NCI-H446 treated with DMSO at 0.1 percent for 48 hours (cell line): Measurements from ENCODE around the gene GYS1.
A peak's percentile ranks its signal among the peaks of the same experiment; 100 is the strongest.
"Not testable (repeated sequence)": the region's sequence is repeated elsewhere in the genome, so short reads cannot be mapped to it uniquely, and the experiment has no call there.

ENCODE experiments used
- DNase-seq: peaks from one replicate; lab custom pipeline; 2025; lab: John Stamatoyannopoulos, UW

Gene GYS1

GRCh38 chr19:48993175-48994034, at the start of gene GYS1, which contains the start of gene RUVBL2:
TSS of gene GYS1 (minus strand) at chr19:48993309. CDS start at chr19:48993112, 197 bp downstream.
TSS of gene RUVBL2 (plus strand) at chr19:48993887. CDS start at chr19:48993912, 25 bp downstream.
- DNase-seq, result peak; percentile 98

- DNase-seq, result not testable (repeated sequence)
Observed at GRCh38 chr19:49042666-49043065, 49.6 kb upstream of the GYS1 start.

GRCh38 chr19:49042177-49042576, 49.1 kb upstream of the GYS1 start:
- no peak for DNase-seq

GRCh38 chr19:49039736-49040135, 46.6 kb upstream of the GYS1 start:
- DNase-seq, result not testable (repeated sequence)

- DNase-seq, result not testable (repeated sequence)
Observed at GRCh38 chr19:49038557-49039276, 45.6 kb upstream of the GYS1 start.

GRCh38 chr19:49038111-49038510, 45.0 kb upstream of the GYS1 start:
- DNase-seq, result not testable (repeated sequence)

GRCh38 chr19:49036815-49037214, 43.7 kb upstream of the GYS1 start, which contains the start of gene CGB1:
TSS of gene CGB1 (minus strand) at chr19:49036895. CDS start at chr19:49036711, 184 bp downstream.
- DNase-seq, result not testable (repeated sequence)

GRCh38 chr19:49031642-49032301, 38.7 kb upstream of the GYS1 start, which contains the start of gene CGB2:
TSS of gene CGB2 (plus strand) at chr19:49031890. CDS start at chr19:49032096, 206 bp downstream.
- not testable (repeated sequence) for DNase-seq

- not testable (repeated sequence) for DNase-seq
Observed at GRCh38 chr19:49030323-49030722, 37.2 kb upstream of the GYS1 start.

GRCh38 chr19:49029749-49030148, 36.6 kb upstream of the GYS1 start:
- not testable (repeated sequence) for DNase-seq

GRCh38 chr19:49028686-49029085, 35.6 kb upstream of the GYS1 start:
- DNase-seq, result not testable (repeated sequence)

- not testable (repeated sequence) for DNase-seq
Observed at GRCh38 chr19:49025599-49025998, 32.5 kb upstream of the GYS1 start.

GRCh38 chr19:49025088-49025487, 32.0 kb upstream of the GYS1 start:
- not testable (repeated sequence) for DNase-seq

GRCh38 chr19:49024233-49024632, 31.1 kb upstream of the GYS1 start, which contains the start of gene CGB3:
TSS of gene CGB3 (minus strand) at chr19:49024333. CDS start at chr19:49023971, 362 bp downstream.
- DNase-seq, result not testable (repeated sequence)

- no peak for DNase-seq
Observed at GRCh38 chr19:49022116-49022515, 29.0 kb upstream of the GYS1 start.

- DNase-seq, result no peak
Observed at GRCh38 chr19:49020931-49021895, 28.1 kb upstream of the GYS1 start.

- no peak for DNase-seq
Observed at GRCh38 chr19:49020342-49020741, 27.2 kb upstream of the GYS1 start.

- DNase-seq, result no peak
Observed at GRCh38 chr19:49019242-49019932, 26.3 kb upstream of the GYS1 start.

- not testable (repeated sequence) for DNase-seq
Observed at GRCh38 chr19:49018388-49019241, 25.5 kb upstream of the GYS1 start.
